NOMO-1 (cell line): ENCODE data around the gene DGKH.
A peak's percentile ranks its signal among the peaks of the same experiment; 100 is the strongest.
"Not testable (repeated sequence)": the region's sequence is repeated elsewhere in the genome, so short reads cannot be mapped to it uniquely, and the experiment has no call there.

Experiments
- DNase-seq, 2 experiments: peaks; one replicate each; lab custom pipeline; 2025; ENCODE audit not compliant: unreplicated experiment in 2 of 2; lab: John Stamatoyannopoulos, UW

DGKH gene

DNA sequence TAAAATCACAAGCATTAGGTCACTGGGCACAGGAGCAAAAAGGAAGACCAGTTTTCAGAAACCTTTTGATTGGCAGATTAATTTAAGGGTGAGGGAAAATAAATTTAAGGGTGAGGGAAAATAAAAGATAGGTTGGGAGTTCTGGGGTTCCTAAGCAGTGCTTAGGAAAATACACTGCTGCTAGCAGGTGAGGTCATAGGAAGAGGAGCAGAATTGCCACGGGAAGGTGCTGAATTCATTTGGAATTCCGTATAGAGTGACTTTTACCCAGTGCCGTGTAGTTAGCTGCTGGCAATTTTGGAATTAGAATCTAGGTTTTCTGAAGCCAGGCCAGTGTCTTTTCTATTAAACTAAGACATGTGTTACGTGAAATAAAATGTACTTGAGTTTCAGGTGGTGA, 59.8 kb downstream of the DGKH start:
- DNase-seq, result no peak

DNA sequence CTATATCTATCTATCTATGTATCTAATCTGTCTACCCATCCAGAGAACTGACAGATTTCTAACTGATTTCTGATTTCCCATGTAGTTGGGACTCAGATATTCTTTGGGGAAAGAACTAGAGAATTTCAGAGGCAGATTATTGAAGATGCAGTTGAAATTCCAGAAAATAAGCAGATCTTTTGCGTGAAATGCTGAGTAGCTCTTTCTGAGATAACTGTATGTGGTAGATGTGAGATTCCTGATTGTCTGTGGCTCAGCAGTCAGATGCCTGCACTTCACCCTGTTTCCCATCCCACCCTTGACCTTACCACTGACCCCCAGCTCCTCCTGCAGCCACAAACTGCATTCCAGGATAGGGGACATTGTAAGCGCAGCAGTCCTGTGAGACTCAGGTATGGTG, 61.5 kb downstream of the DGKH start:
- no peak for DNase-seq

DNA sequence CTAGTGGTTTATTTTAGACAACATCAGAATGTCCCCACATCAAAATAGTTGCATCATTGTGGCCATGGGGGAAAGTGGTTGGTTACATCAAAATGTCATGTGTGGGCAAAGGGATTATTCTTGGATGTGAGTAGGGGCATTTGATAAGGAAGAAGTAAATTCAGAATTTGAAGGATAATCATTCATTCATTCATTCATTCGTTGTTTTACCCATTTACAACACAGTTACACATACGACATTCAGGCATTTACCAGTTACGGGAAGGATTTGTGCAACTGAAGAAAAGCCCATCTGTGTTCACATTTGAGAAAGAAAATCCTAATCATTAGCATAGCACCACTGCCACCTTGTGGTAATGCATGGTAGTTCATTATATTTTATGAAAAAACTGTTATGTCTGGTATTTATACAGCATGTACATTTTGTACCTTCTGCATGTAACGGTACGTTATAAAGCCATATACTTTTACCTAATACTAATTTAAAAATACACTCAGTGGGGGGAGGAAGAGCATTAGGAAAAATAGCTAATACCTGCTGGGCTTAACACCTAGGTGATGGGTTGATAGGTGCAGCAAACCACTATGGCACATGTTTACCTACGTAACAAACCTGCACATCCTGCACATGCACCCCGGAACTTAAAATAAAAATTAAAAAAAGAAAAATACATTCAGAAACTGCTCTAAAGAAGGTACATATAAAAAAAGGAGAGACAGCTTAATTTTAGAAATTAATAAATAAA, 62.1 kb downstream of the DGKH start:
- DNase-seq, result peak; percentile 34 to 64

DNA sequence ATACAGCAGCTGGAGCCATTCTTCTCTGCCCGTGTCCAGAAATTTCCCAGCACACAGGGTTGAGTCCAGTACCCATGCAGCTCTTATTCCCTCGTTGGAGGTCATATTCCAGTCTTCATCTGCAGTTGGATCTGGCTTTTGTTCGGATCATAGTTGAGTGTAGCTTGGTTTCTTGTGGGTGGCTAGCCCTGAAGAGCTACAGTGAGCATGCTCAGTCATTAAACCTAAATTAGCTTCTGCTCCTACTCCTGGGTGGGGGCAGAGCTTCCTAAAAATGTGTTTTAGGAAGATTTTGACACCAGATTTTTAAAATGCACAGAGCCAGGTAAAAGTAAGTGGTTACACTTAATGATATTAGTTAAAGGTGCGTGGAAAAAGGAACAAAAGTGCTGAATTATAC, 64.4 kb downstream of the DGKH start:
- no peak for DNase-seq

DNA sequence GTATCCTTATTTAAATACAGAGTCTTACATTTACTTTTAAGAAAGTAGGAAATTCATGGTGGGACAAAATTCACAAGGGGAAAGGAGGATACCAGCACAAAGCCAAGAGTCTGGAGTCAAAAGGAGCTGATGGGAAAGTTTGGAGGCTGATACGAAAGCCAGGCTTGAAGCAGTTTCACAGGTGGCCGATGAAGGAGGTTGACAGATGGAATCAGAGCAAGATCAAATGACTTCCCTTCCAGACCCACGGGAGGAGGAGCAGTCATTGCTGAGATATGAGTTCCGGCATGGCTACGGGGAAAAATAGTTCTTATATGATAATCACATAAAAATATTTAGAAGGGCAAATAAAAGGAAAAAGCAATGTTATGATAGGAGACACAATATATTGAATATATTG, 65.0 kb downstream of the DGKH start:
- no peak for DNase-seq

DNA sequence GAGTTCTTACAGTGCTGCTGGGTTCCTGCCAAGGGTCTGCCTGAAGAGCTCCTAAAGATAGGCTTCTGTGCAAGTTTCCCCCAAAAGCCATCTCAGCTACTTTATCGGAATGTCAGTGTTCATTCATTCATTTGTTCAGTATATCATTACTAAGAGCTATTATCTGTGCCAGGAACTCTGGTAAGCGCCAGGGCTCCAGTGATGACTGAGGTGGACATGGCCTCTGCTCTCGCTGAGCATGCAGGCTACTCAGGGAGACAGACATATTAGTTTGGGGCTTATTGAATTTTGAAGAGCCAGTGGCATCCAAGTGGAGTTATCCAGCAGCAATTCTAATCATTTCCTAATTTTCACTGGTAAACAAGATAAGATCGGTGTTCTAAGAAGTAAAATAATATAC, 65.8 kb downstream of the DGKH start:
- DNase-seq, result no peak

DNA sequence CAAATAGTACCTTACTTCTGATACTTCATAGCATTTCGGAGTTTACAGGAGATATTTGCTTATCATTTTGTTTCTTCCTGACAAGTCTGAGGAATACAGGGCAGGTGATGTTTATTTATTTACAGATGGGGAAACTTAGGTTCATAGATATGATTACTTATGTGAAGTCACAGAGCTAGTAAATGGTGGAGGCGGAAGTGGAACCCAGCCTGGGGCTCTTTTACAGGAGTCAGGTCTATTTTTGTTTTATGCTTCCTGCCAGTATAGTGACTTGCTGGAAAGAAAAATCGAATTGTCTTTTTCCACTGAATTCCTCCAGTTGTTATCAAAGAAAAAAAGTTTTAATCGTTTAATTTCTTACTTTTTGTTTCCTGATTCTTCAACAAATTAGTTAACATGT, 66.5 kb downstream of the DGKH start:
- DNase-seq, result no peak

DNA sequence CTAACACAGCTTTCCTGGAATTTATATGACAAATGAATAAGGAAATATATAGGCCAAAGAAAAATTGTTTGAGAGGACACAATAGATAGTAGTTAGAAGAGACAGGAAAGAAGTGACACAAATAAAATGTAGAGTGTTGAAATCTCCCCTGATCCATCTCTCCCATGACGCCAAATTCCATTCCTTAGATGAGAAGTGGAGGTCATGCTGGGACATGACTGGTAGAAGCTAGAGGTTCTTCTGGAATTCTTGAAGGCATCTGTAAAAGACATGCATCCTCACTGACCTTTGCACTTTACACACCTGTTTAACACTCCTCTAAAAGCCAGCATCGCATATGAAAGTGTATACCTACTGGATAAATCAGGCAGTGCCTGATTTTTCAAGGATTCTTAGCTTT, 67.8 kb downstream of the DGKH start:
- DNase-seq, result no peak

DNA sequence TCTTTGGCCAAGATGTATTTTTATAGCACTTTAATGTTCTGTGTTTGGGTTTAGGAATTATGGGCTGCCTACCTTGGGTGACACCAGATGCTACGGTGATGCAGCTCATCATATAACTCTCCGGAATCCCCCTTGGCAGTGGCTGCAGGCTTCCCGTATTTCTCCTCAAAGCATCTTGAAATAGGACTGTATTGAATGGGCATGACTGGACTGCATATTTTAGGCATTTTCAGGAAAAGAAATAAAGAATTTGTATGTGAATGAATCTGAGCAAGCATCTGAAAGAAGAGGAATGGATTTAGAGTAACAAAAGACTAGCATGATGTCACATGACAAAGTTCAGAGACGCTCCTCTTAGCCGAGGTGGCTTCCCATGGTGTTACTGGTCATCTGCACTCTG, 70.6 kb downstream of the DGKH start:
- DNase-seq, result no peak

DNA sequence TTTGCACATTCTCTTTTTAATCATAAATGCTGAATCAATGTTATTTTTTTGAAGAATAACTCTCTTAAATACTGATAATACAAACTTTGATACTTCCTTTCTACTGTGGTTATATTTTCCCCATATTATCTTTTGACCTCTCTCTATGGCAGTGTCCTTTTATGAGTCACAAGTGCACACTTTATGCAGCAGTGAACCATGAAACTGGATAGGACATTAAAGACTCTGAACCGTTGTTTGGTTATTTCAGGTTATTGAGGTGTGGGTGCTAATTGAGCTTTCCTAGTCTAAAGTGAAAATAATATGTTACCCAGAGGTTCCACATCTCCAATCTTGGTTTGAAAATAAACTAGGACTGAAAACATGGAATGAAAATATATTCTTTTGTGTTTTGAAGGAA, 71.4 kb downstream of the DGKH start:
- DNase-seq, result no peak

DNA sequence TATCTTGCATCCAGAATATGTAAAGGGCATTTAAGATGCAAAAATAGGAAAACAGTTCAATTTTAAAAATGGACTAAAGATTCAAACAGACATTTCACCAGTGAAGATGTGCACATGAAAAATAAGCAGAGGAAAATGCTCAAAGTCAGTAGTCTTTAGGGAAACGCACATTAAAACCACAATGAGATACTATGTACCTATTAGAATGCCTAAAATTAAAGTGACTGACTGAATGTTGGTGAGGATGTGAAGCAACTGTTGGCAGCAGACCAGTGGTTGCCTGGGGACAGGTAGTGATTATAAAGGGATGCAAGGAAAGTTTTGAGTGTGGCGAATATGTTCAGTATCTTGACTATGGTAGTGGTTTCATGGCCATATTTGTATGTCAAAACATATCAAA, 75.2 kb downstream of the DGKH start:
- no peak for DNase-seq

DNA sequence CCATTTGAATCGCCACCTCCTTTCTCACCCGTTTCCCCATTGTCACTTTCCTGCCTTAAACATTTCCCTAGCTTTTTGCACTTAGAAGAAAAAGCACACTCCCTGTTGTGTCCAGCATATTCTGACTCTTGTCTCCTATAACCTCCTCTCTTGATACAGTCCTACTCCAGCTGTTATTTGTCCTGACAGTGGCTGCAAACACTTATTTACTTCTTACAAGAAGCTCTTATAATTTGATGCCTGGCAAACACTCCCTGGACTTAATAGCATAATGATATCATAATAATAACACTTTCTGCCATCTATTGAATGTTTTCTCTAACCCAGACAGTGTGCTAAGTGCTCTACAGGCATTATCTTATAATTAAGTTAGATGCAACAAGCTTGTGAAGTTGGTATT, 76.6 kb downstream of the DGKH start:
- DNase-seq, result no peak

DNA sequence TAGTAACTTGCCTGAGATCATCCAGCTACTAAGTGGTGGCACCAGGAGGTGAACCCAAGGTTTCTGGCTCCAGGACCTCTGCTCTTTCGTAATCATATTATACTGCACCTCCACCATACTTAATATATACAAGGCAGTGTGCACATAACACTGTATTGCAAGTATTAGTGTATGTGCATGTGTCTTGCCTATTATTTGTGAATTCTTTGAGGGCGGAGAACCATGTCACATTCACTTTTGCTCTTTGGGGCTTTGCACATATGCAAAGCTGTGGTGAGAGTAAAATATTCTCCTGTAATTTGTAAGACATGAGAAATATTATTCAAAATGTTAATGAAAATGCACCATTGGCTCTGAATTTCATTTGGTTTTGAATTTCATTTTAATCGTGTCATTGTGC, 78.6 kb downstream of the DGKH start:
- DNase-seq, result no peak

DNA sequence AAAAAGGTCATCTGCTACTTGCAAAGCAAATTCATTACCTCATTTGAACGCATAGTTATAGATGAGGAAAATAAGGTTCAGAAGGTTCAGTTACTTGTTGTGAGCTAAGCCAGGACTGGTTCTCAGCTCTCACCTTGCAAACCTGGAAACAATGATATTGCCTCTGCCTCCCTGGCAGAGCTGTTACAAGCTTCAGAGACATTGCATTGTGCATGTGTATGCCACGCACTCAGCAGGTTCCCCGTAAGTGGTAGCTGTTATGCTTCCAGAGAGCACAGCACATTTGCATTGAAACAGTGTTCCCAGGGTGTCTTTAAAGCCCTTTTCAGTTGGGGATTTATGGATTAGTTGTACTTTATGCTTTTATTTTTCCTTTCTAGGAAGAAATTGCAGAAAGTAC, 80.6 kb downstream of the DGKH start:
- DNase-seq, result no peak

DNA sequence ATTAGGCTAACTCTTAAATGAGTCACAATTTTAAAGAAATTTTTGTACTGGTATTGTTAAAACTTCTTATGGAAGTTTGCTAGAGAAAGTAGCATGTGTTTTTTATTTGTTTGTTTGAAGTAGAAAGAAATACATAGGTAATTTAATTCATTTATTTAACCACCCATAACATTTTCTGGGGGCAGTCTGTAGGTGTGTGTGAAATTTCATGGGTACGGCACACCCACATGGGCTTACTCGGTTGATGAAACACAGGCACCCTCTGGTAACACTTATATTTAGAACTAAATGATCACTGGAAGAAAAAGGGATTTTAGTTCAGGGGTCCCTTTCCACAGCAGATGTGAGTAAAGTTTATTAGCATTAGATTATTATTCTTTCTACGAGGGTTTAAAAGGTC, 88.1 kb downstream of the DGKH start:
- no peak for DNase-seq

DNA sequence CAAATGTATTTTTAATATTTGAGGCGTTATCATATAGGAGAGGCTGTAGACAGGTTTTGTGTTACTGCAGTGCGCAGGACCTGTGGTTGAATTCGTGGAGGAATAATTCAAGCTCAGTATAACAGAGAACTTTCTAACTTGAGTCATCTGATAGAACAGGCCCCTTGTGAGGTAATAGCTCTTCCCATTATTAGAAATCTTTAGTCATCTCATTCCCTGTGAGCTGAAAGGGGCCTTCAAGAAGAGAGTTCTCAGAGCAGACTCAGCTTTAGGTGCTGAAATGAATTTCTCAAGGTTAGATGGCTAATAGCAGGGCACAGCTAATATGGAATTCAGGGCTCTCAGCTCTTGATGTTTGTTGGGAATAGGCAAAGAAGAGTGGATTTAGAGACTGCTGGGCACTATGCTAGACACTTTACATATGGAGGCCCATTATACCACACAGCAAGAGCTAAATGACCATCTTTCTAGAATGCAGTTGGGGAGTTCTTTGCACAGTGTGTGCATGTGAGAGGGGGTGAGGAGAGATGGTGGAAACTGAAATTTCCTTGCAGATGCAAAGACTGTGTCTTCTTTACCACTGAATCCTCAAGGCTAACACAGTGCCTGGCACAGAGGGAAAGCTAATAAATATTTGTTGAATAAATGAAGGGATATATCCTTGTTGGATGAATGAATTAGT, 89.5 kb downstream of the DGKH start:
- no peak for DNase-seq

DNA sequence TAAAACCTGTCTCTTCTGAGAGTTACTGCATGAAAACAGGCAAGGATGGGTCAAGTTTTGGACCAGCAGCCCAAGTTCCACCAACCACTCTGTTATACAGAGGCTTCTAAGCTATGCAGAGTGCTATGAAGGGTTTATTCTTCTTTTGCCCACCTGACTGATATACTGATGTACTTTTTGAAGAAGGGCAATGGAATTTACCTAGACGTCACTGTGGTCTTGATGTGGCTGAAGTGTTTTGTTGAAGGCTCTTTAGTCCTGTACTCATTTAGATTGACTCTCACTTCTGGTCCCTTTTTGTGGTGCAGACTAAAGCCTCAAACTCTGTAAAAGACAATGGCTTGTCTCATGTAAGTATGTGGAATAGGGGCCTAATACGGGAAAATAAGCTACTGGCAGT, 92.0 kb downstream of the DGKH start:
- DNase-seq, result no peak

DNA sequence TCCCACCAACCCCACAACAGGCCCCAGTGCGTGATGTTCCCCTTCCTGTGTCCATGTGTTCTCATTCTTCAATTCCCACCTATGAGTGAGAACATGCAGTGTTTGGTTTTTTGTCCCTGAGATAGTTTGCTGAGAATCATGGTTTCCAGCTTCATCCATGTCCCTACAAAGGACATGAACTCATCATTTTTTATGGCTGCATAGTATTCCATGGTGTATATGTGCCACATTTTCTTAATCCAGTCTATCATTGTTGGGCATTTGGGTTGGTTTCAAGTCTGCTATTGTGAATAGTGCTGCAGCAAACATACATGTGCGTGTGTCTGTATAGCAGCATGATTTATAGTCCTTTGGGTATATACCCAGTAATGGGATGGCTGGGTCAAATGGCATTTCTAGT, 92.6 kb downstream of the DGKH start:
- DNase-seq, result not testable (repeated sequence)

DNA sequence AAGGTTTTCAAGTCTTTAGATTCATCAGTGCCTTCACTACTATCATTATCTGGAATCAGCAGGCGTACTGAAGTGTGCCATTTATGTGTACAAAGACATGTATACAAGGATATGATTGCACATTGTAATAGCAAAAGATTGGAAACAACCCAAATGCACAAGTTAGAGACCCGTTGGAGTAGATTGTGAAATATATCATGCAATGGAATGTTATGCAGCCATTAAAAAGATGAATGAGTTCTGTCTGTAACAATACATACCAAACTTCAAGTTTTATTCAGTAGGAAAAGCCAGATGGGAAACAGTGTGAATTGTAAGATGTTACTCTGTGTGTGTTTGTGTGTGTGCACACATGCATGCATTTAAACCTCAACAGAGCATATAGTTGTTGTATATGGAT, 97.9 kb downstream of the DGKH start:
- no peak for DNase-seq

DNA sequence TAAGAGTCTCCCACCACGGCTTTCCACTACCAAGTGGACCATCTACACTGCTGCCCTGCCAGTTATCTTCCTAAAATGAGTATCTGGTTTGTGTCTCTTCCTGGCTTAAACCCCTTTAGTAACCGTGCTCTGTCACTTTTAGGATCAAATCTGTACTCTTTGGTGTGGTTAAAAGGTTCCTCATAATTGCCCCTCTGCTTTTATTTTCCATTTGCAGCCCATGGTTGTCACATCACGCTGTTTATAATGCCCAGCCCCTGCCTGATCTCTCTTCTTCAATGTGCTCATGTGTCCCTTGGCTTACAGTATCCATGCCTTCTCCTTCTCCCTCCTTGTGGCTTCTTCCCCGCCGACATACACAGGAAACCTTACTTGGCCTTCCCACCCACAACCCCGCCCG, 100.1 kb downstream of the DGKH start:
- DNase-seq, result no peak

DNA sequence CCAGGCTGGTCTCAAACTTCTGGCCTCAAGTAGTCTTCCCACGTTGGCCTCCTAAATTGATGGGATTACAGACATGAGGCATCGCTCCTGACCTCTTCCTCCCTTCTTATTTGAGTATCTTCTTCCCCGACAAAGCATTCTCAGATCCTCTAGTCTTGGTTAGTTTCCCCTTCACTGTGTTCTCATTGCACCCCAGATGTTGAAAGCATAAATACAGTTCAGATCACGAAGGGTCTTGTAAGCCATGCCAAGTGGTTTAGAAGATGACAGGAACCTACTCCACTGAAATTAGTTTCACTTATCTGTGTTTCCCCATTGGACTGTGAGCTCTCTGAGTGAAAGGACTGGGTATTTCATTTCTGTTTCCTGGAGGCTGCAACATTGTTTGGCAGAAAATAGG, 100.7 kb downstream of the DGKH start:
- no peak for DNase-seq

DNA sequence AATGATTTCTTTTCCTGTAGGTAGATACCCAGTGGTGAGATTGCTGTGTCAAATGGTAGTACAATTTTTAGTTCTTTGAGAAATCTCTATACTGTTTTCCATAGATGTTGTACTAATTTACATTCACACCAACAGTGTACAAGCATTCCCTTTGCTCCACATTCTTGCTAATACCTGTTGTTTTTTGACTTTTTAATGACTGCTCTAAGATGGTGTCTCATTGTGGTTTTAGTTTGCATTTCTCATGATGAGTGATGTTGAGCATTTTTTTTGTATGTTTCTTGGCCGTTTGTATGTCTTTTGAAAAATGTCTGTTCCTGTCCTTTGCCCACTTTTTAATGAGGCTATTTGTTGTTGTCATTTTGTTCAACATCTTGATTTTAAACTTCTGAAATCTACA, 103.3 kb downstream of the DGKH start:
- DNase-seq, result no peak

DNA sequence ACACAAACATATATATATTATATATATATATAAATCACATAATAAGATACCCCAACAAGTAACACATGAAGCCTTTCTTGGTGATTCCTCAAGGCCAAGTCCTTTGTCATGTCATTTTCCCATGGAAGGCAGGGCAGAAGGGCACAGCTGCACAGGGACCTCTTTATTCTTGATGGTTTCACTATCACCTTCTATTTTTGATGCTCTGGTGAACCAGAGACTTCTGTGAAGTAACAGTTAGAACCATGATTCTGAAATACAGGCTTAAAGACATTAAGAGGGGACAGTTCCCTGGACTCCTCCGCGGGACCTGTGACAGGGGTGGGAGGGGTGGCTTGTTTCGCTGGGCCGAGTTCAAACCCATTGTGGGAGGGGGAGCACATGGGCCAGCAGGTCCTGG, 104.0 kb downstream of the DGKH start:
- DNase-seq, result no peak
